ENCODE results near the gene SLC25A15.
"Not testable (repeated sequence)": the region's sequence is repeated elsewhere in the genome, so short reads cannot be mapped to it uniquely, and the experiment has no call there.

Gene SLC25A15

DNA sequence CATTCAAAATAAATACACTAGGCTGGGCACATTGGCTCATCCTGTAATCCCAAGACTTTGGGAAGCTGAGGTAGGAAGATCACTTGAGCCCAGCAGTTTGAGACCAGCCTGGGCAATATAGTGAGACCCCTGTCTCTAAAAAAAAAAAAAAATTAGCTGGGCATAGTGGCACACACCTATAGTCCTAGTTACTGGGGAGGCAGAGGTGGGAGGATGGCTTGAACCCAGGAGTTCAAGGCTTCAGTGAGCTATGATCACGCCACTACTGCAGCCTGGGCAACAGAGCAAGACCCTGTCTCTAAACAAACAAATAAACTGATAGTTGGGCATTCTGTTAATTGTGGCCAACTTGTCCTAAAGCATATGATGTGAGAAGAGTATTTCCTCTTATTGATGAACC lies 6.4 kb upstream of the SLC25A15 start:
- DNase-seq, result not testable (repeated sequence)

DNA sequence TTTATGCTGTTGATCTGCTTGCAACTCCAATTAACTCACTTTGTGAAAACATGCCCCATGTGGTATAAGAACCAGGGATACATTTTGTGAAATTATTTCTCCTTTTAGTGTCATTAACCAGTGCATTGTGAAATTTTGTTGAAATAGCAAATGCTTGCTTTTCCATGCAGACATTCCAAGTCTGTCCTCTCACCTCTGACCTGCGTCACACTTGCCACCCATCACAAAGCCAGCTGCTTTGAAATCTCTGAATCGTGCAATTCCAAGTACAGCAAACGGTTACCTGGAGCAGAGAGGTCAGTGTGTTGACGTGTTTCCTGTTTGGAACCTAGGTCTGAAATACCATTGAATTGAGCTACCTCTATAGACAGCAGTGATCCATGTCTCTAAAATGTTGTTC lies 4.9 kb upstream of the SLC25A15 start:
- no peak for DNase-seq

DNA sequence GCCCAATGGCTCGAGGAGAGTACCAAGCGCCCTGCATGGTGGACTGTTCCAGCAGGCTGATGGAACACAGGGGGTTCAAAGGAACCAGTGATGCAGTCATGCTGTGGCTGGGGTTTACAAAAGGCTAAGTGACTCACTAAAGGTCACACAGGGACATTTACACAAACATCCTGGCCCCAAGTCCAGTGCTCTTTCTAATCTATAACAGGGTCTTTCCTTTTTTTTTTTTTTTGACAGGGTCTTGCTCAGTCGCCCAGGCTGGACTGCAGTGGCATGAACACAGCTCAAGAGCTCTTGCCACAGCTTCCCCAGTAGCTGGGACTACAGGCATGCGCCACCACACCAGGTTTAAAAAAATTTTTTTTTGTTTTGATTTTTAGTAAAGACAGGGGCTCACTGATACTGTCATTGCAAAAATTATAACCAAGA lies 2.8 kb upstream of the SLC25A15 start:
- DNase-seq, result no peak

DNA sequence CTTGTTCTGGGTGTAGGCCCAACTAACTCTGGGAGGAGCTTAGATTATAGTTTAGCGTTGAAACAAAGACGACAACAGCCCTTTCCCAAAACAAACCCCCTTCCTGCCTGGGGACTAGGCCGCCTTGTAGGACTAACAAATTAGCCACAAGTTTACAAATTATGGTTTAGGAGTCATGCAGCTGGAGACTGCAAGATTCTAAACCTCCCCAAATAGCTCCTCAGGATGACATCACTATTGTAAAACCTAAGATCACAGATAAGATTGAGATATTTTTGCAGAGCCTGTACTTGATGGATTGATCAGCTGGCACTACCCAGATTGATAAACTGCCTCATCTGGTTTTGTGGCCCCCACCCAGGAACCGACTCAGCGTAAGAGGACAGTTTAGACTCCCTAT lies 2.3 kb upstream of the SLC25A15 start:
- DNase-seq, result no peak

DNA sequence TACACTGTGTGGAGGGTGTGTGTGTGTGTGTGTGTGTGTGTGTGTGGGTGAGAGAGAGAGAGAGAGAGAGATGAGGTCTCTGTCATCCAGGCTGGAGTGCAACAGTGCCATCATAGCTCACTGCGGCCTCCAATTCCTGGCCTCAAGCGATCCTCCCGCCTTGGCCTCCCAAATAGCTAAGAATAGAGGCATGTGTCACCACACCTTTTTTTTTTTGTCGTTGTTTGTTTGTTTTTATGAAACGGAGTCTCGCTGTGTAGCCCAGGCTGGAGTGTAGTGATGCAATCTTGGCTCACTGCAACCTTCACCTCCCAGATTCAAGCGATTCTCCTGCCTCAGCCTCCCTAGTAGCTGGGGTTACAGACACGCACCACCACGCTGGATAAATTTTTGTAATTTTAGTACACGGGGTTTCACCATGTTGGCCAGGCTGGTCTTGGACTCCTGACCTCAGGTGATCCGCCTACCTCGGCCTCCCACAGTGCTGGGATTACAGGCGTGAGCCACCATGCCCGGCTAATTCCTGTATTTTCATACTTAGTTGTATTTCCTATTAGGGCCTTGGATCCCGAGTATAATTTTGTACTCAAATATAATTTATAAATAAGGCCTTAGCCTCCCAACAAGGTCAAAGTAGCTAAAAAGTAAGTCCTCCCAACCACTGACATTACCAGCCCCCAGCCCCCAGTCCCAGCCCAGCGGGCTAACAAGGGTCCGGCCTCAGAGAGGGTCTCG lies 704 bp upstream of the SLC25A15 start:
- not testable (repeated sequence) for DNase-seq

DNA sequence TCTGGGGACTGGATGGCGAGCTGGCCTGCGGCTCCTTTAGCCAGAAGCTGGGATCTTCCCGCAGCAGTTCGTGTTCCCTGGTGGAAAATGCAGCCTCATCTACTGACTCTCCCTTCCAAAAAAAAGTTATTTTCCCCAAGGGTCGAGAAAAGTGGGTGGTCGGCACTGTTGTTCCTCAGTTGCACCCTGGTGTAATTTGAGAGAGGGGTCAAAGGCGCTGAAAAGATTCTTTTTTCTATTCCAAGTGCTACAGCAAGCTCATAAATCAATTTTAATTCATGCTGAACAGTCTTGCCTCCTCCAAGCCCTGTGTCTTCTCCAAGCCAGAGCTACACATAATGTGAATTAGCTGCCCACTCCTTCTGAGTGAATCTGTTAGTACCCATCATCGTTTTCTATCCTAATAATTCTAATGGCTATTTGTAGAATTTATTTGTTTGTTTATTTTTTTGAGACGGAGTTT lies 774 bp downstream of the SLC25A15 start:
- DNase-seq, result no peak

DNA sequence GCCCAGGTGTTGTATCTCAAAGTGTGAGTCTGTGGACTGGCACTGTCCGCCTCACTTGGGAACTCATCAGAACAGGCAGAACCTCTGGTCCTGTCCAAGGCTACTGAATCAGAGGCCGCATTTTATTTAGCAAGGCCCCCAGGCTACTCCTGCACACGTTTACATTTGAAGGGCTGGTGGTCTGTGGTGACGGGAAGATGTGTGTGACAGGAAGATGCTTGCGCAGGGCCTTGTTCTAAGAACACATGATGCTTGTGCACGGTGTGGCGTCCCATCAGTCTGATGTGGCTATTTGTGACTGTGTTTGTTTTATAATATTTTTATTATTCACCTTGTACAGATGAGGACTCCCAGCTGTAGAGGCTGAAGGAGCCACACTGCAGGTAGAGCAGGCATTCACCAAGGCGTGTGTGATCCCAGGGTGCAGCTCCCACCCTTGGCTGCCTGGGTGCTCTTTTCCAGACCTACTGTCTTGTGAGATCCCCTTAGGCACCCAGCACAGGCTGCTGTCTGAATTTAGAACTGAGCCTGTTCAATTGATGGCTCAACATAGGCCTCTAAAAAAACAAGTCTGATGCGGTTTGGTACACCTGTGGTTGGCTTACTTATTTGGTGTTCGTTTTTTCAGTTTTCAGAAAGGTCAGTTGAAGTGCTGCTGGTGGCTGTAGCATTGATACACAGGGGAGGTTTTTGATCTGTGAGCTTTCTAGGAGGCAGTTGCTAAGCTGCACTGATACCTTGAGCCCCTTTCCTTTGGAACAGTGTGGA lies 3.1 kb downstream of the SLC25A15 start:
- no peak for DNase-seq

DNA sequence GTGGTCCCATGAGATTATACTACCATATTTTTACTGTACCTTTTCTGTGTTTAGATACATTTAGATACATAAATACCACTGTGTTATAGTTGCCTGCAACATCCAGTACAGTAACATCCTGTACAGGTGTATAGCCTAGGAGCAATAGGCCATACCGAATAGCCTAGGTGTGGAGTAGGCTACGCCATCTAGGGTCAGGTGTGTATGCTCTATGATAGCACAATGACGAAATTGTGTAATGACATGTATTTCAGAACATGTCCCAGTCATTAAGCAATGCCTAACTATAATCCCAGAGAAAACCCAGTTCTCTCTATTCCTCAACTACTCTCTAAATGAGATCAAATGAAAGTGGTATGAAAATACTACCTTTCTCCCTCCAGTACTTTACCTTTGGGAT lies 3.9 kb downstream of the SLC25A15 start:
- no peak for DNase-seq

DNA sequence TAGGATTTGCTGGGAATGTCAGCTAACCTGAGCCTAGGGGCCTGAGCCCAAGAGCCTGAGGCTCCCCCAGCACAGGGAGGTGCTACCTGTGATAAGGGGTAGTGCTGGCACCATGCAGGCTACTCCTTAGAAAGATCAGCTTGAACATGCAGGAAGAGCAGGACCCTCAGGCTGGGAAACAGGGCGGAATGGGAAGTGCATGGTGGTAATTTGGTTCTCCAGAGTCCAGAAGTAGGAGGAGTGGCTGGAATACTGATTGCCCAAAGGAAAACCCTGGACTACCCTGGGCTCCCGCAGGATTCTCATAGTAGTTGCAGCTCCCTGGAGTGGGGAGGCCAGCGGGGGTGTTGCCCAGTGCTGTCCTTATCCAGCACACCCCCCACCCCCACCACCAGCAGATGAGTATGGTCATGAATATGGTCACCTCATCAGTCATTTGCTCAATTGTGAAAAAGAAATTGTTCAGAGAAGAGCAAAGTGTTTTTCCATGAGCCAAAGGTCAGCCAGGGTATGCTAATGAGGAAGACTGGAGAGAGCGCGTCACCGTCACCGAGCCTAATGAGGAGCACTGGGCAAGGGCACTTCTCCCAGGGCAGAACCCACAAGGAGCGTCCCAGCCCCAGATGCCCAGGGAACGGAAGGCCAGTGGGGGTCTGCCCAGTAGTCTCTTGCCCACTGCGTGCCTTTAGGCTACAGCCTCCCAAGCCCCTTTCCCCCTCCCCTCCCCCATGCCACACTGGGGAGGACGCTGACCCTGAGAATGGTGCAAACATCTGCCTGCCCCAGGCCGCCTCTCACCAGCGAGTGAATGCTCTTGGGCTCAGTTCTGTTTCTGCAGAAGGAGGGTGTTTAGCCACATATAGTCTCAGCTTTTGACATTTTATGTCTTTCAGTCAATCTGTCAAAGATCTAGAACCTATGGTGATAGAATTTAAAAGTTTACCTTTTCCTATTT lies 5.3 kb downstream of the SLC25A15 start:
- DNase-seq, result no peak

DNA sequence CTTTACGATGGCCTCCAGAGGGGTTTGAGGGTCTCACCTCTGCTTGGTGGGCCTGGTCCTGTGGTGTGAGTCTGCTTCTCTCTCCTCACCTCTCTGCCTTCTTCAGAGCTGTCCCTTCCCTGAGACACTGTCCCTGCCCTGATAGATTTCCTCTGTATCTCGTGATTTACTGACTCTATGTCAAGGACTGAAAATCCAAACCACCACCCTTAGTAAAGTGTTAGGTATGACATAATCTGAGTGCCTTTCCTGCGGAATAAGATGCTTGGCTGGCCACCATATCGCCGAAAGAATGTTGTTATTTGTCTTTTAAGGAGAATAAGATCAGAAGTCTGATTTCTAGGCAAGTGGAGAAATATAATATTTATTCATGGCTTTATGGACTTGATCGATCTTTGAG lies 7.2 kb downstream of the SLC25A15 start:
- no peak for DNase-seq

DNA sequence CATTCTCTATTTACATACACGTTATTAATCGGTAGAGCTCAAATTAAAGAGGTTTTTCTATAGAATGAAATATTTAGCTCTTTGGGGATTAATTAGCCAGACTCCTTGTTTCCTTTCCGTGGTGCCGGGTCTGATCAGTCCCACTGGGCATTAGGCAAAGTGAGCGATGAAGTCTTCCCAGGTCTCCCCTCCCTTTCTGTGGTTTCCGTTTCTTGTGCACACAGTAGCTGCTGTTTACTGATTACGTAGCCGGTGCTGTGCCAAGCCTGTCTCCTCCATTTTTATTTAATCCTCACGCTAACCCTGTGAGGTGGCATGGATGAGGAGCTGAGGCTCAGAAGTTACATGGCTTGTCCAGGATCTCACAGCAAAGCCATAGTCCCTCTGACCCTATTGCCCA lies 9.0 kb downstream of the SLC25A15 start:
- DNase-seq, result no peak

DNA sequence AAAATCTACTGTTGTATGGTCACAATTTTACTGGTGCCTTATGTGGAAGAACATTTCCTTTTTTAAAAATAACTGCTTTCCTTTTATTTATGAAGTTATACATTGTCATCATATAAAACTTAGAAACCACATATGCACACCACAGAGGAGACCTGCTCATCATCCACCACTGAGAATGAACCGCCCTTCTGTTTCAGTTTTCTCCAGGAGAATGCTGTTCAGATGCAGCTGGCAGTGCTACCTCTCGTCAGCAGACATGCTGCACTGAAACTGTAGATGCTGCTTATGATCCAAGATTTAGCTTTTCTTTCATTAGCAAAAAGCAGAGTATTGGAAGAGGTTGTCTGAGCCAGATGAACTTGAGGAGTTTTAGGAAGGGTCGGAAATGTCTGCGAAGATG lies 10.1 kb downstream of the SLC25A15 start:
- DNase-seq, result no peak

DNA sequence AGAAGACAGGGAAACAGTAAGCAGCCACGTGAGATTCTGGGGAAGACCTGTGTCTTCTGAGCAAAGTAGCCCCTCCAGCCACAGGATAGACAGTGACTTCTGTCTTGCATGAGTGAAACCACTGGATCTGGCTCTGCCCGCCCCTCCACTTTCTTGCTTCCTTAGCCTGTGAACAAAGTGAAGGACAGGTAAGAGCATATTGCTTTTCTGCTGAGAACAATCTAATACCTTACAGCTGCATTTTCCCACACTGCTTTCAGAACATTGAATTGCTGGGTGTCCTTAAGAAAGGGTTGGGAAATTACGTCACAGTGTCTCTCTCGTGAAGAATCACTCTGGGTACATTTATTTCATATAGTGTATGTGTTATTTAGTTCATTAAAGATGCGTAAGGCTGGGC lies 11.1 kb downstream of the SLC25A15 start:
- no peak for DNase-seq

DNA sequence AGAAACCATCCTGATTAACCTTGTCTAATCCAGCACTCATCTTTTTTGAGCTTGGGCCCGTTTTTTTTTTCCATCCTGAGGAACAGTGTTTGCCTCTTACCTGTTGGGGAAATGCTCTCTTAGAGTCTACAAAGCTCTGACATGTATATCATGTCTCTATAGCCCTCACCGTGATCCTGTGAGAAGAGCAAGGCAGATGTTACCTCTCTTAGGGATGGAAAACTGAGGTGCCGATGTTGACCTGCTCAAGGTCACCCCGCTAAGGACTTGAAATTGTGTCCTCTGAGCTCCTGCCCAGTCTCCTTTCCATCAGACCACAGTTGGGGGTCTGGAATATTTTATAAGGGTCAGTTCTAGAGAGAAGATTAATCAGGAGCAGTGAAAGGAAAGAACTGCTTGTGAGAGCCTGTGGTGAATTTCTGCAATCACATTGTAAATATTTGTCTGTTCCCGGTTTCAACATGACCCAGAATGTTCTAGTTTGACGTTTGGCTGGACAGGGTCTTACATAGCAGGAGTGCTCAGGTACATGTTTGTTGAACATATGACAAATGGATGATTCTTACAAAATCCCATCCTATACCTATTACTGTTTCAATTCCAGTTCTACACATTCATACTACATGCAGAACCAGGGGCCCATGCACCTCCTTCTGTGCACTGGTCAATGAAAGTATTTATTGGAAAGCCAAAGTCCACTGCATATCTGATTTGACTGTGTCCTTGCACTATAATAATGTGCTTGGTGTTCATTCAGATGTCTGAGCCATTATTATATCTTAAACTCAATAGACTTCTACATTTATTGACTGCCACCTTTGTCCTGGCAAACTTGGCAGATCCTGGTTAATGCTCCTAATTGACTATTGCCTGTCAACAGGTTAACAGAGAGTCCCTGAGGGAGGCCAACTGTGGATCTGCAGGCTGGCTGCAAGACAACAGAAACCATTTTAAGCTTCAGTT lies 12.1 kb downstream of the SLC25A15 start:
- no peak for DNase-seq

DNA sequence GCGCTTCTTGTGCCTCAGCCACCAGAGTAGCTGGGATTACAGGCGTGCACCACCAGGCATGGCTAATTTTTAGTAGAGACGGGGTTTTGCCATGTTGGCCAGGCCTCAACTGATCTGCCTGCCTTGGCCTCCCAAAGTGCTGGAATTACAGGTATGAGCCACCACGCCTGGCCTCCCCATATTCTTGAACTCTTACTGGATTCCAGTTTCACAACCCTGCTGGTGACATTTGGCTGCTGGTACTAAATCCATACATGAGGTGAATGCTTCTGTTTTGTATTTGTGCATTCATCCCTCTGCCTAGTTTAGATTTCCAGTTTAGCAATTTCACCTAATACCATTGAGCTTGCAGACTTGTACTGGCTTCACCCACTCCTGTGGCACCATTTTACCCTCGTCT lies 13.9 kb downstream of the SLC25A15 start:
- no peak for DNase-seq

DNA sequence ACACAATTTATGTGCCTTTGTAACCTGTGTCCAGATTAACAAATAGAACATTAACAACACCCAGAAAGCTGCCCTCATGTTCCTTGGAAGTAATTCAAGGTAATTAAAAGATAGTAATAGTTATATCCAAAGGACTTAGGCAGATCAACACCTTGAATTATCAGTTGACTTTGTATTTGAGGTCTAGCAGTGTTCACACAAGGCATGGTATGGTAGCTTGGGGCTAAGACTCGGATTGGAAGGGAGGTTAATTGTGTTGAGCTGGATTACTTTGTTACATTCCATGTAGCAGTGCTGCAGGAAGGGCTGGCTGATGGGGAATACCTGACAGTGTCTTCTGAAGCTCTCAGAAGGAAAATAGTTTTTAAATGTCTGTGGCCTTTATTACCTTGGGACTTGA lies 16.8 kb downstream of the SLC25A15 start:
- no peak for DNase-seq

DNA sequence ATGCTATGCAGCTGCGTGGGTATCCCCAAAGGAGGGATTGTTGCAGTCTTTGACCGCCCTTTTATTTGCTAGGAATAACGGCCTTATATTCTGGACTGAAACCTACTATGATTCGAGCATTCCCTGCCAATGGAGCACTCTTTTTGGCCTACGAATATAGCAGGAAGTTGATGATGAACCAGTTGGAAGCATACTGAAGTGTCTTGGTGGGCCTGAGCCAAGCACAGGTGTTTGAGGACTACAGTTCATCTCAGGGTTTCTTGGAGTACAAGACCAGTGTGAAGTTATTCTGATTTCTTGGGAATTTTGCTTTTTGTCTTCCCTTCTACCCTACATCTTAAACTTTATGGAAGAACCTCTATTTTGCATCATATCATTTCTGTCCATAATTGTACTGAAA lies 20.1 kb downstream of the SLC25A15 start:
- DNase-seq, result no peak

DNA sequence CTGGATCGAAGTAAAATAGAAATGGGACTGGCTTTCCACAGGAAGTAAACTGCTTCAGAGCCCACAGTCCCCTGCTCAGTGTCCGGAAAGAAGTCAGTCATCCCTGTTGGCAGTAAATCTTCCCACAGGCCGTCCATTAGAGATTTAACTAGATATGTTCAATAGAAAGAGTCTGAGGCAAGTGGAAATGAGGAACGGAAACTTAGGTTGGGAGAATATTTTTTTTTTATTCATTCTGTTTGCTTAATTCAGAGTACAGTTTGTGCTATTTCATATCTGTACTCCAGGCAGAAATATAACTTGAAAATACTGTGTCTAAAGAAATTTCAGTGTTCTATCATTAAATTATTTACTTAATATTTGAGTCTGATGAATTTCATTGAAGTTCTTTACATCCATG lies 22.7 kb downstream of the SLC25A15 start:
- no peak for DNase-seq

DNA sequence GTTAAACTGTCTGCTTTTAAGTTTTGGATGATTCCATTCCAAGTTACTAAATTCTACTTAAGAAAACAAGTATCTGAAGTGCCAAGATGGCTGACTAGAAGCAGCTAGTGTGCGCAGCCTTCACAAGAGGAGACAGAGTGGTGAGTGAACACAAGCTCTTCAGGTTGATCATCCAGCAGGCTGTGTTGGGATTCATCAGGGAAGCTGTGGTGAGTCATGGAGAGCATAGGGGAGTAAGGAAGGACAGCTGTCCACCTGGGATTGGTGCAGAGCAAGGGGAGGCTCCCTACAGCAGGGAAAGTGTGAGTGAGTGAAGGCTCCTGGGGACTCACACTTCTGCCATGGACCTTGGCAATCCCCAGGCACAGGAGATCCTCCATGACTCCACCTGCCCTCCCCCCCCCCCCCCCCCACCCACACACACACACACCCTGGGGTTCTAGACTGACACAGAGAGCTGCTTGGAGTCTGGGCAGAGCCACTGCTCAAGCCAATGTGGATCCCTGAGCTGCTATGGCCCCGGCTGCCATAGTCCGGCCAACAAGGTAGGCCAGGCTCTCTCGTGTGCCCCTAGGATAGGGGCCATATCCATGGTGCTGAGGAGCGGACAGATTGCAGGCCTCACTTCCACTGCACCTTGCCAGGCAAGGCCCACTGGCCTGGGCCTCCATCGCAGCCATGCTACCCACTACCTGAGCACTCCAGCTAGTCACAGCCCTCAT lies 23.5 kb downstream of the SLC25A15 start:
- no peak for DNase-seq

DNA sequence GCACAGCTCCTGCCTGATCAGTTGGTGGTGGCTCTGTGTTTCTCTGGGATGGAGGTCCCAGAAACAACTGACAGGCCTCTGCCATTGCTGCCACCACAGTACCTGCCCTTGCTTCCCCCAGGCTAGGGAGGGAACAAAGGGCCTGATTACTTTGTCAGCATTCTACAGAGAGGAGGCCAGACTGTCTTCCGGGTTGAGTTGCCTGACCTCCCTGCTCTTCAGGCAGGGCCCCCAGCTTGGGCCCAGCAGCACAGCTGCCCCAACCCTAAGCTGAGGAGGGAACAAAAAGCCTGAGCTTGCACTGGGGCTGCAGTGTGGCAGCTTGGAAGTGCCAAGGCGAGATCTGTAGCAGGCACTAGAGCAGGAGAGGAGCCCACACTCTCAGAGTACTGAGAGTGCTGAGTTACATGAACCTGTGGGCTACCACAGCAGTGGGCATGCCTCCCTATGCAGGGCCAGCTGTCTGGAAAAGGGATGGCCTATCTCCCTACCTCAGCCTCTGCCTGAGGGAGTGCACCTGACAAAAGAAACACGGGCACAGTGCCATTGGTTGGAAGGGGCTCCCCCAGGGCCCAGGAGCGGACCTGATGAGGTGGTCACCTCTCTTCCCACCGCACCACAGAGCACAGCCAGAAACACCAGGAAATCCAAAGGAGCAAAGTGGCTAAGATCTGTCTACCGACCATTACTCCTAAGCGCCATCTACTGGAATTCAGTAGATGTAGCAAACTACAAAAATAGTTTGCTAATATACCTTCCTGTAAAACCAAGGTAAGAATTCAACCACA lies 24.4 kb downstream of the SLC25A15 start:
- no peak for DNase-seq

Data from hippocampal formation (tissue), 2 donors.